GM10248 (cell line): ENCODE data around the gene SCNN1G.

Experiments
- CTCF ChIA-PET: fragments of 300-600 bp; sonication (Branson Sonifier 250); formaldehyde crosslinking; extraction: SDS; loops from one replicate; lab custom pipeline; 2021; ENCODE audit warnings: antibody characterized with exemption; lab: Yijun Ruan, JAX
- POLR2A ChIA-PET: fragments of 350-650 bp; sonication (Branson Sonifier 250); formaldehyde crosslinking; extraction: SDS; loops from one replicate; lab custom pipeline; 2020; ENCODE audit warnings: antibody characterized with exemption; lab: Yijun Ruan, JAX
- DNase-seq: peaks from one replicate; pipeline ENCODE4 v3.0.0; 2012; ENCODE audit errors: extremely low spot score
- CTCF ChIP-seq: IDR thresholded peaks from 2 replicates; pipeline ENCODE4 v1.5.1; 2012; ENCODE audit warnings: mild to moderate bottlenecking, low read depth; ENCODE audit errors: extremely low read depth, missing control alignments, control extremely low read depth

The SCNN1G gene

GRCh38 chr16:23145608-23146007 lies 36.9 kb upstream of the SCNN1G start:
- ChIA-PET CTCF (interaction anchor here (0.9 kb wide), 1 partner anchor 290 kb away, joined by 3 read pairs; no protein-coding TSS in a partner anchor), POLR2A (no interaction called here)
- TF ChIP-seq CTCF: no peak
- DNase-seq: no peak

GRCh38 chr16:23146877-23147601 lies 35.5 kb upstream of the SCNN1G start:
- CTCF ChIA-PET: interaction anchor here (1.1 to 1.6 kb wide), 2 partner anchors 16 to 289 kb away, joined by 3 to 4 read pairs; no protein-coding TSS in a partner anchor
- POLR2A ChIA-PET: no interaction called here
- no peak for TF ChIP-seq CTCF
- DNase-seq: no peak

GRCh38 chr16:23147666-23148065 lies 34.9 kb upstream of the SCNN1G start:
- ChIA-PET CTCF (interaction anchor here (1.6 kb wide), 1 partner anchor 288 kb away, joined by 4 read pairs; no protein-coding TSS in a partner anchor), POLR2A (no interaction called here)
- no peak for DNase-seq
- no peak for TF ChIP-seq CTCF

- POLR2A ChIA-PET: no interaction called here
- TF ChIP-seq CTCF: no peak
- CTCF ChIA-PET: interaction anchor here (1.6 kb wide), 1 partner anchor 288 kb away, joined by 4 read pairs; no protein-coding TSS in a partner anchor
- no peak for DNase-seq
These were observed 34.4 kb upstream of the SCNN1G start for GRCh38 chr16:23148166-23148512.

- TF ChIP-seq CTCF: no peak
- peak; percentile 63 for DNase-seq
- POLR2A ChIA-PET: no interaction called here
- CTCF ChIA-PET: interaction anchor here (0.8 to 2.6 kb wide), 2 partner anchors 53 to 287 kb away, joined by 3 to 10 read pairs; no protein-coding TSS in a partner anchor
These were observed 33.9 kb upstream of the SCNN1G start for GRCh38 chr16:23148513-23149266.

GRCh38 chr16:23149267-23149992 lies 33.1 kb upstream of the SCNN1G start, which contains the start of gene USP31:
Gene USP31, minus strand, starts transcription at chr16:23149452. Its CDS starts 182 bp downstream, at chr16:23149270.
- peak; percentile 92 for DNase-seq
- TF ChIP-seq CTCF: no peak
- CTCF ChIA-PET: interaction anchor here (0.8 to 2.6 kb wide), 3 partner anchors 54 to 286 kb away, joined by 3 to 10 read pairs (median 5); no protein-coding TSS in a partner anchor
- POLR2A ChIA-PET: no interaction called here
